ENCODE measurements around the gene TESMIN. TPM values are rescaled to one million over a fixed set of nuclear protein-coding genes. Genes with fewer than 3 reads are reported as not detected.

TESMIN gene
- total RNA-seq, 1 experiment from 2014 or later, result 9.7 TPM

GRCh38 chr11:68749229-68750123 is 1.8 kb downstream of the TESMIN start:
- Mint-ChIP-seq H3K36me3 (ENCODE audit: insufficient read depth, unreplicated experiment) (peaks cover 11% of the 10 kb centered on the region), H3K9me3 (ENCODE audit: low read depth, unreplicated experiment) (no peaks in the 10 kb centered on the region), H3K27ac (ENCODE audit: unreplicated experiment) (no peak overlapping the region), H3K4me1 (ENCODE audit: low read depth, unreplicated experiment) (no peaks in the 10 kb centered on the region), H3K27me3 (ENCODE audit: unreplicated experiment) (no peaks in the 10 kb centered on the region), H3K4me3 (ENCODE audit: low read depth, unreplicated experiment) (peak overlapping the region; percentile 4)
- CTCF ChIA-PET, result no interaction called here
- intact Hi-C loops (cut with micrococcal nuclease; ENCODE audit: unreplicated experiment), result no loop called here
- DNase-seq, result no peak
- BruUV-seq (replicated peaks), result TSS peak; percentile 38
- TF ChIP-seq, protein P1, sequence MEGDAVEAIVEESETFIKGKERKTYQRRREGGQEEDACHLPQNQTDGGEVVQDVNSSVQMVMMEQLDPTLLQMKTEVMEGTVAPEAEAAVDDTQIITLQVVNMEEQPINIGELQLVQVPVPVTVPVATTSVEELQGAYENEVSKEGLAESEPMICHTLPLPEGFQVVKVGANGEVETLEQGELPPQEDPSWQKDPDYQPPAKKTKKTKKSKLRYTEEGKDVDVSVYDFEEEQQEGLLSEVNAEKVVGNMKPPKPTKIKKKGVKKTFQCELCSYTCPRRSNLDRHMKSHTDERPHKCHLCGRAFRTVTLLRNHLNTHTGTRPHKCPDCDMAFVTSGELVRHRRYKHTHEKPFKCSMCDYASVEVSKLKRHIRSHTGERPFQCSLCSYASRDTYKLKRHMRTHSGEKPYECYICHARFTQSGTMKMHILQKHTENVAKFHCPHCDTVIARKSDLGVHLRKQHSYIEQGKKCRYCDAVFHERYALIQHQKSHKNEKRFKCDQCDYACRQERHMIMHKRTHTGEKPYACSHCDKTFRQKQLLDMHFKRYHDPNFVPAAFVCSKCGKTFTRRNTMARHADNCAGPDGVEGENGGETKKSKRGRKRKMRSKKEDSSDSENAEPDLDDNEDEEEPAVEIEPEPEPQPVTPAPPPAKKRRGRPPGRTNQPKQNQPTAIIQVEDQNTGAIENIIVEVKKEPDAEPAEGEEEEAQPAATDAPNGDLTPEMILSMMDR (IDR thresholded peaks at IDR 0.05; ENCODE audit: unreplicated experiment), result no peak

DNA sequence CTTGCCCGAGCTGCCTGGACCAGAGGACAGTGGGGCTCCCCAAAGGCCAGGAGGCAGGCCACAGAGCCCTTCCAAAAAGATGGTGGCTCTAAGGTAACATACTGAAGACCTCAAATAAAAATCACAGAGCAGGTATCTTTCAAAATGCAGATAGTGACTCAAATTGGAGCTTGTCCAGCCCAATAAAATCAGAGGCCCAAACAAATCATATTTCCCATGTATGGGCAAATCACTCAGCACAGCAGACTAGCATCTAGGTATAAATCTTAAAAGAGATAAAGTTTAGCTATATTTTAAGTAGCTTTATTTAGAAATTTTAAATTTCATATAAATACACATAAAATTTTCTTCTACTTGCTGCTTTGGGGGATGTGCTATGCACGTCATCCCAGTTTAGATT is 3.3 kb downstream of the TESMIN start:
- TF ChIP-seq, protein P1 (IDR thresholded peaks at IDR 0.05; ENCODE audit: unreplicated experiment), result no peak
- BruUV-seq (replicated peaks), result no TSS peak
- intact Hi-C loops (cut with micrococcal nuclease; ENCODE audit: unreplicated experiment), result no loop called here
- Mint-ChIP-seq H3K4me3 (ENCODE audit: low read depth, unreplicated experiment) (no peak overlapping the region), H3K36me3 (ENCODE audit: insufficient read depth, unreplicated experiment) (peaks cover 11% of the 10 kb centered on the region), H3K27ac (ENCODE audit: unreplicated experiment) (no peak overlapping the region), H3K27me3 (ENCODE audit: unreplicated experiment) (no peaks in the 10 kb centered on the region), H3K9me3 (ENCODE audit: low read depth, unreplicated experiment) (no peaks in the 10 kb centered on the region), H3K4me1 (ENCODE audit: low read depth, unreplicated experiment) (no peaks in the 10 kb centered on the region)
- no peak for DNase-seq
- CTCF ChIA-PET, result no interaction called here

GRCh38 chr11:68743539-68743938 is 7.8 kb downstream of the TESMIN start:
- intact Hi-C loops (cut with micrococcal nuclease; ENCODE audit: unreplicated experiment), result no loop called here
- no peaks in the 10 kb centered on the region for H3K9me3 Mint-ChIP-seq (ENCODE audit: low read depth, unreplicated experiment)
- TF ChIP-seq, protein P1 (IDR thresholded peaks at IDR 0.05; ENCODE audit: unreplicated experiment), result no peak
- no peaks in the 10 kb centered on the region for H3K27me3 Mint-ChIP-seq (ENCODE audit: unreplicated experiment)
- no TSS peak for BruUV-seq (replicated peaks)
- CTCF ChIA-PET, result no interaction called here
- H3K4me3 Mint-ChIP-seq (ENCODE audit: low read depth, unreplicated experiment), result no peak overlapping the region
- no peak for DNase-seq
- H3K4me1 Mint-ChIP-seq (ENCODE audit: low read depth, unreplicated experiment), result no peaks in the 10 kb centered on the region
- H3K36me3 Mint-ChIP-seq (ENCODE audit: insufficient read depth, unreplicated experiment), result no peaks in the 10 kb centered on the region
- H3K27ac Mint-ChIP-seq (ENCODE audit: unreplicated experiment), result no peak overlapping the region

GRCh38 chr11:68741463-68741862 is 9.9 kb downstream of the TESMIN start:
- intact Hi-C loops (cut with micrococcal nuclease; ENCODE audit: unreplicated experiment), result no loop called here
- no peaks in the 10 kb centered on the region for H3K27me3 Mint-ChIP-seq (ENCODE audit: unreplicated experiment)
- no peaks in the 10 kb centered on the region for H3K4me1 Mint-ChIP-seq (ENCODE audit: low read depth, unreplicated experiment)
- DNase-seq, result no peak
- no peak overlapping the region for H3K27ac Mint-ChIP-seq (ENCODE audit: unreplicated experiment)
- H3K9me3 Mint-ChIP-seq (ENCODE audit: low read depth, unreplicated experiment), result no peaks in the 10 kb centered on the region
- TF ChIP-seq, protein P1 (IDR thresholded peaks at IDR 0.05; ENCODE audit: unreplicated experiment), result no peak
- CTCF ChIA-PET, result no interaction called here
- H3K4me3 Mint-ChIP-seq (ENCODE audit: low read depth, unreplicated experiment), result no peak overlapping the region
- no TSS peak for BruUV-seq (replicated peaks)
- H3K36me3 Mint-ChIP-seq (ENCODE audit: insufficient read depth, unreplicated experiment), result no peaks in the 10 kb centered on the region
